OCI-LY7 (cell line): ENCODE data around the gene FAM72A. TPM values are rescaled to one million over a fixed set of nuclear protein-coding genes. Genes with fewer than 3 reads are reported as not detected.
"Not testable (repeated sequence)": the region's sequence is repeated elsewhere in the genome, so short reads cannot be mapped to it uniquely, and the experiment has no call there.

Experiments
- BruUV-seq: library from RNA; stranded (reverse); fragments of 400-500 nt; replicated peaks from 2 replicates; lab custom pipeline; 2021; lab: Mats Ljungman, UMichigan
- CTCF ChIA-PET: fragments of 300-600 bp; sonication (Branson Sonifier 250); formaldehyde crosslinking; loops from one replicate; lab custom pipeline; 2022; ENCODE audit warnings: antibody characterized with exemption; ENCODE audit not compliant: unreplicated experiment; lab: Charles Lee
- POLR2A ChIA-PET: fragments of 300-600 bp; sonication (Branson Sonifier 250); formaldehyde crosslinking; loops from one replicate; lab custom pipeline; 2022; ENCODE audit warnings: antibody characterized with exemption; lab: Charles Lee
- DNase-seq: peaks from one replicate; pipeline ENCODE4 v3.0.0-alpha.2; 2015; ENCODE audit warnings: low spot score
- H2AFZ ChIP-seq: fragments of 200-600 bp; sonication (generic), shearing (Covaris generic); 2 replicates; pipeline ENCODE4 v1.6.1; 2014; ENCODE audit warnings: mild to moderate bottlenecking, antibody characterized with exemption, low read length, moderate library complexity
- H3K27ac ChIP-seq: fragments of 200-600 bp; sonication (generic); 2 replicates; pipeline ENCODE4 v1.5.1; 2014; ENCODE audit warnings: mixed run types, low read depth, mild to moderate bottlenecking, moderate library complexity, low read length, inconsistent platforms; ENCODE audit not compliant: poor library complexity, severe bottlenecking
- H3K36me3 ChIP-seq: fragments of 200-600 bp; sonication (generic); 2 replicates; pipeline ENCODE4 v1.6.1; 2014; ENCODE audit warnings: mild to moderate bottlenecking, antibody characterized with exemption, low read length, moderate library complexity, mixed read lengths; ENCODE audit not compliant: insufficient read depth
- H3K4me1 ChIP-seq: fragments of 200-600 bp; sonication (generic); 2 replicates; pipeline ENCODE4 v1.5.1; 2014; ENCODE audit warnings: mild to moderate bottlenecking, low read length; ENCODE audit not compliant: insufficient read depth, poor library complexity, severe bottlenecking
- H3K4me2 ChIP-seq: fragments of 200-600 bp; sonication (generic); 2 replicates; pipeline ENCODE4 v1.6.1; 2014; ENCODE audit warnings: mild to moderate bottlenecking, low read length
- H3K4me3 ChIP-seq: fragments of 200-600 bp; sonication (generic); 2 replicates; pipeline ENCODE4 v1.5.1; 2014; ENCODE audit warnings: mild to moderate bottlenecking, low read depth, low read length; ENCODE audit not compliant: poor library complexity, severe bottlenecking
- H3K79me2 ChIP-seq: fragments of 200-600 bp; sonication (generic); 2 replicates; pipeline ENCODE4 v1.6.1; 2016; ENCODE audit warnings: low read depth, mild to moderate bottlenecking, low read length, moderate library complexity, mixed read lengths; ENCODE audit not compliant: insufficient read depth
- H3K9me2 ChIP-seq: fragments of 200-600 bp; sonication (generic); 2 replicates; pipeline ENCODE4 v1.6.1; 2016; ENCODE audit warnings: mild to moderate bottlenecking, low read length, mixed read lengths; ENCODE audit not compliant: insufficient read depth
- H3K9me3 ChIP-seq: fragments of 200-600 bp; sonication (generic); 2 replicates; pipeline ENCODE4 v1.6.1; 2014; ENCODE audit warnings: mild to moderate bottlenecking, mixed run types, low read length, mixed read lengths
- H4K20me1 ChIP-seq: fragments of 200-600 bp; sonication (generic); 2 replicates; pipeline ENCODE4 v1.6.1; 2014; ENCODE audit warnings: mild to moderate bottlenecking, antibody characterized with exemption, low read length, moderate library complexity, mixed read lengths; ENCODE audit not compliant: insufficient read depth
- intact Hi-C: fragments of 100-400 bp; cut with micrococcal nuclease; formaldehyde crosslinking; loops from one replicate; pipeline ENCODE4 v1.10.0; 2022; ENCODE audit not compliant: unreplicated experiment
- total RNA-seq, 2 experiments: library from RNA; depleted of rRNA in 1 of 2; stranded (reverse); fragments of >200 nt in 1 of 2; shearing (Covaris generic) in 1 of 2; gene quantifications; 2 replicates each; pipeline ENCODE4 v1.2.3, GENCODE V29; 2014 to 2022

The FAM72A gene
- total RNA-seq, 2 experiments from 2014 or later, result 35.0 to 60.1 TPM

DNA sequence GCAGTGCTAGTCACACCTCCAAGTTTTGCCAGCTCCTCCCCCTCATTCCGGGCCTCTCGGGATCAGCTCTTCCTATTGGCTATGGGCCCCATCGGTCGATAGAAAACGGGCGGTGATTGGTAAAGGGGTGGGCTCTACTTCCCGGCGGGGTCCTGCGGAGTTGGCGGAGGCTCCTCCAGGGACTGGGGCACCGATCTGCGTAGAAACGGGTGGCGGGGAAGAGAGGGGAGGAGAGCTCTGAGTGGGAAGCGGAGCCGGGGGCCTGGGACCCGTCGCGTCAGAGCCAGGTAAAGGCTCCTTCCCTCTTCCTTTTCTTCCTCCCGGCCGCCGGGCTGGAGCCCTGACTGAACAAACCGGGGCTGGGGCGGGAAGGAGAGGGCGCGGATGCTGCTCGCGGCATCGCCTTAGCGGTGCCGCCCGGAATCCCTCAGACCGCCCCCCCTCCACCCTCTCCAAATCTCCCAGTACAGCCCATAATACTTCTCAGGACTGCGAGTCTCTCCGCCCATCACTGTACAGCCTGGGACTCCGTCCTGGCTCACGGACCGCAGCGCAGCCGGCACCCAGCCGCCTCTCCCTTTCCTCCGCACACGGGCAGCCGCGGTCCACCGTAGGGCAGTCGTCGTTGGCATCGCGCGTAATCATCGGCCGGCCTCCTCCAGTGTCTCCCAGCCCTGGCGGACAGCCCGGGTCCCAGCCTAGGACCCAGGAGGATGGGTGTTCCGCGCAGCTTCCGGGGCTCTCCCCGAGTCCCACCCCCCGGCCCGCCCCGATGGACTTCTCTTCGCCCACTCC, 922 bp upstream of the FAM72A start, which contains the start of gene SRGAP2:
SRGAP2 (plus strand) TSS at position 178 of the 795 bp plus-strand sequence. CDS start 2,430 bp downstream, outside the sequence.
- H3K27ac ChIP-seq, POLR2A ChIA-PET, H3K4me1 ChIP-seq, intact Hi-C loops, H4K20me1 ChIP-seq, H3K9me2 ChIP-seq, H3K9me3 ChIP-seq, H2AFZ ChIP-seq, BruUV-seq, CTCF ChIA-PET, H3K36me3 ChIP-seq, H3K79me2 ChIP-seq: not testable (repeated sequence)
- peak; percentile 25 for DNase-seq
- Histone ChIP-seq H3K4me3 (peak within 1 kb of the TSS; percentile 71), H3K4me2 (peak within 1 kb of the TSS; percentile 32; the same call in 1 of the 2 replicates)

DNA sequence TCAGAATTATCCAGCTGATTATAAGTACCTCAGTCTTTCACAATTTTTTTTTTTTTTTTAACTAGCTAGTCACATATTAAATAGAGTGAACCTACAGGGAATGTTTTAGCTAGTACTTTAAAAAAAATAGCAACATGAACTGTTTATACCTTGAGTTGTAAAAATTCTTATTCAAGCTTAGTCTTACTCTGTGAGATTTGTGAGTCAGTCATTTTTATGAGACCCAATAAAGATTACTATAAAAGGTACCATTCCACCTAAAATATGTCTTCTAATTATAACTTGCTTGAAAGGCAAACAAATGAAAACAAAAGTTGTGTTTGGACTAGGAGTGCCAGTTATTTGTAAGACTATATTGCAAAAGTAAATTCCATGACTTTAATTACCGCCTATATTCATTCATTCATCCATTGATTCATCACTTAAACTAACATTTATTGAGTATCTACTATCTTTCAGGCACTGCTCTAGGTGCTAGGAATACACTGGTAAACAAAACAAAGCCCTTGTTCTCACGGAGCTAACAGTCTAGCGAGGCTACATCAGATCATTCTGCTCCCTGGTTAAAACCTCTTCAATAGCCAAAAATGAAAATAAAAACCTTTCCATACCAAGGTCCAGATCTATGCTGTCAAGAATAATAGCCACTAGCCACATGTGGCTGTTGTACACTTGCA, 5.8 kb downstream of the FAM72A start:
- CTCF ChIA-PET, H3K4me2 ChIP-seq, H3K9me3 ChIP-seq, H3K4me3 ChIP-seq, H3K79me2 ChIP-seq, H3K4me1 ChIP-seq, H4K20me1 ChIP-seq, POLR2A ChIA-PET, H3K36me3 ChIP-seq, H3K9me2 ChIP-seq, H2AFZ ChIP-seq, BruUV-seq, DNase-seq, intact Hi-C loops, H3K27ac ChIP-seq: not testable (repeated sequence)

DNA sequence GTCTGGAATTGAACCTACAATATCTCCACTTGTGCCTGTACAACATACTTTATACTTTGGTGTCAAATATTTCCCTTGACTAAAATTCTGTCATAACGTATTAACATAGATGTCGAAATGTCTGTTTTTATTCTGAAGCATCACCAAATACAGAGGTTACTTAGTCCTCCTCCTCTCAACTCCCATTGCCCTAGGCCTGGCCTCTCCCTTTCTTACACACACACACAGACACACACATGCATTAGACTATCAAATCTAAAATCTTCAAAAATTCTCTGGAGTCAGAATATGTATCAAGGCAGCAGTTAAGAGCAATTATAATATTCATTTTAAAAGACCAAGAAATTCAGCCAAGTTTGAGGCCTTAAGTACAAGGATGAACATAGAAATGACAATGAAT, 7.5 kb downstream of the FAM72A start:
- DNase-seq, H3K27ac ChIP-seq, H3K9me2 ChIP-seq, H3K4me3 ChIP-seq, H2AFZ ChIP-seq, intact Hi-C loops, H3K36me3 ChIP-seq, CTCF ChIA-PET, POLR2A ChIA-PET, H3K4me2 ChIP-seq, H3K4me1 ChIP-seq, H4K20me1 ChIP-seq, H3K79me2 ChIP-seq, H3K9me3 ChIP-seq: not testable (repeated sequence)
- TSS peak; percentile 57 for BruUV-seq

DNA sequence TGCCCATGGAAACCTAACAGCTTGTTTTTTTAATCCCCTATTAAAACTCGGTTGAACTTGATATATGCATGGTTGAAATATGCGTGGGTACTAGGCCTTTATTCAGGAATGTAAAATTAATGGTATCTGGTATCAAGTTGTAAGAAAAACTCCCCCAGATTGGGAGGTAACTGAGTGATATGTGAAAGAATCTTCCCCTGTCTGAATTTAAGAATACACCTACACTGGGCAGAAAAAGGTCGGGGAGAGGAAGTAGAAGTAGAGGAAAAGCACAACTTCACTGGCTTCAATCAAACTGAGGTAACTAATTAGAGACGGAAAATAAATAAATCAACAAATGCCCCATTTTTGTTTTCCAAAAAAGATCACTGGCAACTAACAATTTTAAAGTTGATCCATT, 15.8 kb downstream of the FAM72A start:
- TSS peak; percentile 78 for BruUV-seq

DNA sequence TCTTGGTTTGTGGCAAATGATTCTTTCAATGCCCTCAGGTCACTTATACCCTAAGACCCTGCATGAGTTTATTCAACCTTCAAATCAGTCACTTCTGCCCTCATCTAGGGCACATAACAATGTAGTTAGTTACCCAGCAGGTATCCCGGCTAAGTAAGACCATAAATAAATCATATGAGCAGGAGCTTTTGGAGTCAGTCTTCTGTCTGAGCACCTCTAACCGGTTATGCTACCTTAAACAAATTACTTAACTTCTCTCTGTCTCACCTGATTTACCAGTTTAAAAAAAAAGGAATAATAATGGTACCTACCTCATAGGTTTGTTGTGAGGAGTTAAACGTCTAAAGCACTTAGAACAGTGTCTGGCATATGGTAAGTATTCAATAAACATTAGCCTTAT, 16.9 kb downstream of the FAM72A start:
- H3K9me3 ChIP-seq, H3K27ac ChIP-seq, DNase-seq, CTCF ChIA-PET, H3K4me2 ChIP-seq, H3K4me3 ChIP-seq, BruUV-seq, POLR2A ChIA-PET, H3K36me3 ChIP-seq, H3K79me2 ChIP-seq, H3K9me2 ChIP-seq, intact Hi-C loops, H4K20me1 ChIP-seq, H2AFZ ChIP-seq, H3K4me1 ChIP-seq: not testable (repeated sequence)

More for the DNA sequence above, 15.8 kb downstream of the FAM72A start:
- intact Hi-C loops, CTCF ChIA-PET, H3K9me3 ChIP-seq, DNase-seq, H3K79me2 ChIP-seq, H3K4me2 ChIP-seq, H3K27ac ChIP-seq, H3K4me3 ChIP-seq, H3K4me1 ChIP-seq, H4K20me1 ChIP-seq, H2AFZ ChIP-seq, POLR2A ChIA-PET, H3K9me2 ChIP-seq, H3K36me3 ChIP-seq: not testable (repeated sequence)

DNA sequence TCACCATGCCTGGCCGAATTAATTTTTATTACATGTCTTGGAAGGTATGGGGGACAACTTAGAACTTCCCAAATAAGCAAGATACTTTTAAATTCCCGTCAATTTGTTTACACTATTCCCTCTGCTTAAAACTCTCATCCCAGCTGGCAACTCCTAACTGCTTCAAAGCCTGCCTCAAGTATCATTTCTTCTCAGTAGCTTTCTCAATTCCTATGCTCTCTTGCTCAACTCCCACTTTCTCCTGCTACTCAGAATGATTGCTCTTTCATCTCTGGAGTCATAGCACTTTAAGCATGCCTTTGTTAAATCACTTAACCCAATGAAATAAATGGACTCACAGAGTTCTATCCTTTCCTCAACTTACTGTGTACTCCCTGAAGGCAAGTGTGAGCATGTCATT, 18.9 kb downstream of the FAM72A start:
- POLR2A ChIA-PET, DNase-seq, H3K9me2 ChIP-seq, H3K27ac ChIP-seq, H3K79me2 ChIP-seq, H3K9me3 ChIP-seq, H2AFZ ChIP-seq, H3K36me3 ChIP-seq, CTCF ChIA-PET, BruUV-seq, H3K4me3 ChIP-seq, H3K4me2 ChIP-seq, intact Hi-C loops, H4K20me1 ChIP-seq, H3K4me1 ChIP-seq: not testable (repeated sequence)
